HG02571 (cell line): Measurements from ENCODE around the gene PHLPP1.
"Not testable (repeated sequence)": the region's sequence is repeated elsewhere in the genome, so short reads cannot be mapped to it uniquely, and the experiment has no call there.

Experiments used
- ATAC-seq: cut with Tn5 transposase; IDR thresholded peaks from one replicate; pipeline ENCODE4 v1.9.1; 2021; ENCODE audit warnings: mild to moderate bottlenecking, moderate library complexity; ENCODE audit not compliant: unreplicated experiment

The PHLPP1 gene

DNA sequence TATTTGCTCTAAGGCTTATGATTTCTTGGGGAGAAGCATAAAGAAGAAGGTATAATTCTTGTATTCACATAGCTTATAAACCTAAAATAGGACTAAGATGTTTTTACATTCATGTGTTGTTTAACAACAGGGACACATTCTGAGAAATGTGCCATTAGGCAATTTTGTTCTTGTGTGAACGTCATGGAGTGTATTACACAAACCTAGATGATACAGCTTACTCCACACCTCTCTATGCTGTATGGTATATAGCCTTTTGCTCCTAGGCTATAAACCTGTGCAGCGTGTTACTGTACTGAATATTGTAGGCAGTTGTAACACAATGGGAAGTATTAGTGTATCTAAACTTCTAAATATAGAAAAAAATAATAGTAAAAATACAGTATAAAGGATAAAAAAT lies 92.1 kb downstream of the PHLPP1 start:
- no peak for ATAC-seq

DNA sequence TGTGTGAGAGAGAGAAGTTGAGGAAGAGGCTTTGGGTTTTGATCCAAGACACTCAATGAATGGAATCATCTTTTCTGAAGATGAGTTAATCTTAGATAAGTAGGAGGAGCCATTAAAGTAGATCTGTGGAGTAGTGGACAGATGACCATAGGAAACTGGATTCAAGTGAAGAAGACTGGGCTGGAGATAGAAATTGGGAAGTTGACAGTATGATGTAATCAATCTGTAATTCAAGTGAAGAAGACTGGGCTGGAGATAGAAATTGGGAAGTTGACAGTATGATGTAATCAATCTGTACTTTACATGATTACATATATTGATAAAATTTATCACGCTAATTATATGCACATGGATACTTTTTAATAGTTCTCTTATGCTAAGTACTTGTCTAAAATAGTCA lies 92.8 kb downstream of the PHLPP1 start:
- no peak for ATAC-seq

DNA sequence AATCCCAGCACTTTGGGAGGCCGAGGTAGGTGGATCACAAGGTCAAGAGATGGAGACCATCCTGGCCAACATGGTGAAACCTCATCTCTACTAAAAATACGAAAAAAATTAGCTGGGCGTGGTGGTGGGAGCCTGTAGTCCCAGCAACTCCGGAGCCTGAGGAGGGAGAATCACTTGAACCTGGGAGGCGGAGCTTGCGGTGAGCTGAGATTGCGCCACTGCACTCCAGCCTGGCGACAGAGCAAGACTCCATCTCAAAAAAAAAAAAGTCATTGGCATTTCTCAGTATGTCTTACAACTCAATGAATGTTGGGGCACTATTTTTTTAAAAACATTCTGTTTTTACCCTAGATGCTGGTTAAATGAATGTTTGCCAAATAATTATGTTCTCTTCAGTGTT lies 94.1 kb downstream of the PHLPP1 start:
- not testable (repeated sequence) for ATAC-seq

DNA sequence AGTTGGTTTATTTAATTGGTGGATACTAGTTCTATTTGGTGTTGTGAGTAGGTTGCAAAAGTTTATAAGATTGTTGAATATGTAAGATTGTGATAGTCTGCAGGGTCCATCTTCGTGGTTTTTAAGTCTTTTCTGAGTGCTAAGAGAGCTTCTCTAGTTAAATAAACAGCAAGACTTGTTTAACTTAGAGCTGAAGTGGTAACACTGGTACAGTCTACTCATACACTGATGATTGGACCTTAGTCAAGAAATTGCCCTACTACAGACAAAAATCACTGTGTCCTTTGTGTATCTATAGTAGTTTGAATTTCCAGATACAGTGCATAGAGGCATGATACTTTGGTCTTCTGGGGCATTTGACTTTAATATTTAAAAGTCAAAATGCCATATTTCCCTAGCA lies 94.6 kb downstream of the PHLPP1 start:
- ATAC-seq: no peak

DNA sequence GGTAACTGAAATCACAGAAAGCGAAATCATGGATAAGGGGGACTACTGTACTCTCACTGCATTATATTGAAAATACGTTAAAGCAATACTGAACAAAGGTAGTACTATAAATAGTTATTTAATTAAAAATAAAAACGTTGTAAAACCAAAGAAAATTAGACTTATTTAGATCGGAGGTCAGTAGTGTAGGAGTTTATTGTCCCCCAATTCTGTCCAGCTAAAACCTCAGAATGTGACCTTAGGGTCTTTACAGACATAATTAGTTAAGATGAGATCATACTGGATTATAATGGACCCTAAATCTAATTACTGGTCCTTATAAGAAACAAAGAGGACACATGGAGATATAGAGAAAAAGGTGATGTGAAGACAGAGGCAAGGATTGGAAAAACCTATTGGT lies 95.3 kb downstream of the PHLPP1 start:
- no peak for ATAC-seq

DNA sequence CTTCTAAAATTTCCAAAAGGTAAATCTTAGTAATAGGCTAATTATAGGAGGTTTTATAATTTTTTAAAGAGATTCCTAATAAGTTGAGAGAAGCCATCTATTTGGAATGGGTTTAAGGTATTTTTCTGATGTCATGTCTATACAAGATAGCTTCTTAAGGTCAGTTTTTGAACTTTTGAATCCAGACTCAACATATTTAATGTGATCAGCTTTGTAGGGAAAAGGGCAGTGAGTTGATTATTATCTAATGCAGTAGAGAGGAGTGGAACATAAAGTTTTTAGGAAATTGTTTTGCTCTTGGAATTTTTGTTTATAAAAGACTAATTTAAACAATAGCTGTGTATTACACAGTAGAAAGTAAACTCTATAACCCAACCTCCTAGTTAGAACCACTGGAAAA lies 96.3 kb downstream of the PHLPP1 start:
- no peak for ATAC-seq

DNA sequence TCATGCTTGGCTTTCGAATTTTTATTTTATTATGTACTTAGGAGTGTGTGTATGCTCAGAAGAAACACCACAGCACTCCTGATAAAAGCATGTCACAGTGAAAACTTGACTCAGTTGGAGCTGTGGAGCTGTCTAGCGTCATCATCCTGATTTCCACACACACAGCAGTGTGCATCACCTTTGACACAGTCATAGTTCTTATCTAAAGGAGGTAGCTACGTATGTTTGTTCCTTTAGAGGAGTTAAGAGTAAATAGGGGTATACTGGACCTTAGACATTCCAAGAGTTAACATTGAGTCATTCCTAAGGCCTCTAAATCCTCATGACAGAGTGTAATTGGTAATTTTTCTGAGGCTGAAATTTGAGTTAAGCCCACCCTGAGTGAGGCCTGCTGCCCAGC lies 96.9 kb downstream of the PHLPP1 start:
- no peak for ATAC-seq

DNA sequence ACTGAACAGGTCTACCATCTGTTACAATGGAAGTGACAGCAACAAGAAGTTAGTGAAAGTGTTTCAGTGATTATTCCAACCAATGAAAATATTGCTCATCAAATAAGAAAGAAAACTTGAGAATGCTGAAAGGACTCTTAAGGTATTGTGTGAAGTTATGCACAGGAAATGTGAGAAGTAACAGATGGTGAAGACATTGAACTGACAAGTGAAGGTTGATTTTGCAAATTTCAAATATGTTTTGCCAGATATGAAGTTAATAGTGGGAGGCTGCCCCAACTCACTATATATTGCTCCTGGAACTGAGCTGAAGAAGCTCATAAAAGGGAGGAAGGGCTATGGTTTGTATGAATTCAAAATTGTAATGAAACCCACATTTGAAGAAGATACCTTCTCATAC lies 97.5 kb downstream of the PHLPP1 start:
- no peak for ATAC-seq

DNA sequence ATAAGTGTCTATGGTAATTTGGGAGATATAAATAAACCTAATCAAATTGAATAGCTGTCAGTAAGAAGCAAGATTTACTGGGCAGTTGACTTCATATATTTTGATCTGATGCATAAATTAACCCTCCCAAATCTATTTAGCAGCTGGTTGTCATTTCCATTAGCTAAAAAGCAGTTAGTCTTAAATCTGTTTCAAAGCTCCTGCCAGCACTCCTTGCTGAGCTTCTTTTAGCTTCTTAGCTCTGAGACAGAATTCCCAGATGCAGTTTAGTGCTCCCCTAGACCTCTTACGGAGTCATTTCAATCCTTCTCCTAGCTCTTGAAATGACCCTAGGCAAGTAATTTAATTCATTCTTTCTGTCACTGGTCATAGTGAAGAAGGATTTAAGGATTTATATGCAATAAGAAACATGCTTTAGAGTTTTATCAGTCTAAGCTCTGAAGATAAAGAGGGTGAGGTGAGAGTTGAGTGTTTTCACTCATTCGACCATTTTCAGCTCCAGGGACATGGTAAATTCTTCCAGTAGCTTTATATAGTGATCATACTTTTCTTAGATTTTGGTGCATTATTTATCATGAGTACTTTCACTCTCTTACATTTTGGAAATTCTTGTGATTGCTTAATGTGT lies 98.9 kb downstream of the PHLPP1 start:
- no peak for ATAC-seq

DNA sequence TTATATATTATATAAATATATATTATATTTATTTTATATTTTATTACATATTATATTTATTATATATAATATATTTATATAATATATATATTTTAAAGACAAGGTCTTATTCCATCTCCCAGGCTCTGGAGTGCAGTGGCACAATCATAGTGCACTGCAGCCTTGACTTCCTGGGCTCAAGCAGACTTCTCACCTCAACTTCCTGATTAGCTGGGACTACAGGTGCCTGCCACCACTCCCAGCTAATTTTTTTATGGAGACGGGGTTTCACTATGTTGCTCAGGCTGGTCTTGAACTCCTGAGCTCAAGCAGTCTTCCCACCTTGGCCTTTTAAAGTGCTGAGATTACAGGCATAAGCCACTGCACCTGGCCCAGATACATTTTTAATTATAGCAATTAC lies 110.0 kb downstream of the PHLPP1 start:
- ATAC-seq: no peak

DNA sequence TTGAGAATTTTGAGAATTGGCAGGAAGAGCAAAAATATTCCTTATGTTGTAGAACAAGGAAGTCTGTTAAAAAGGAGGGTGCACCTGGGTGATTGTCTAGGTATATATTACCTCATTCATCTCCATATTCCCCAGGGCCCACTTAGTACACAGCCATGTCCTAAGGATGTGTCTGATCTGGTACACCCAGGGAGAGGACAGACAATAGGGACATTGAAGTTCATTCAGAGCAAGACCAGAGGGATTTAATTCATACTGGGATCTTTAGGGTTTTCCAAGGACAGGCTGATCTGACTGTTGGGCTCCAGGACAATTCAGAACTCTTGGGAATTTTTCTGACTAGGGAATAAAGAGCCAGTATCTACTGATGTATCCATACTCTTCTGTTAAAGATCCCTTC lies 112.1 kb downstream of the PHLPP1 start:
- no peak for ATAC-seq

DNA sequence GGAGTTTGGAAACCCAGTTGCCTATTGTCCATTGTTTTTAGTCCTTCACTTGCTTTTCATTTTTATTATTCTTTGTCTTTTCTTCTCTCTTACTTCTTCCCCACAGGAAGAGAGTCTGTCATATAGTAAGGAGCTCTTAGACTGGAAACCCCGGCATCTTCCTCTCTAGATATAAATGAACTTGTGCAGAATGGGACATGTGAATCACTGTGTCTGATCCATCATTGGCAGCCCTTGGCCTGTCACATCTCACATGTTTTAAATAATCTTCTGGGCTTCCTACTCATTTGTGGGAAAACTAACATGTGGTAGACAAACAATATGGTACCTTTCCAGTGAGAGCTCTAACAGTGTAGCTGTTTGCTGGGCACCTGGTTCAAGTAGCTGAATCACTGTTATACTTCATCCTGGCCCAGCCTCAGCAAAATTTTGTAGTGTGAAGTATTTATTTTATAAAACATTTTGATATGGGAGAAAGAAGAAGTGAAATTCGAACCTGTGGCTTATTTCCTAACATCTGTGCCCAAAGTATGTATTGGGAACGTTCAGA lies 112.8 kb downstream of the PHLPP1 start:
- ATAC-seq: no peak

DNA sequence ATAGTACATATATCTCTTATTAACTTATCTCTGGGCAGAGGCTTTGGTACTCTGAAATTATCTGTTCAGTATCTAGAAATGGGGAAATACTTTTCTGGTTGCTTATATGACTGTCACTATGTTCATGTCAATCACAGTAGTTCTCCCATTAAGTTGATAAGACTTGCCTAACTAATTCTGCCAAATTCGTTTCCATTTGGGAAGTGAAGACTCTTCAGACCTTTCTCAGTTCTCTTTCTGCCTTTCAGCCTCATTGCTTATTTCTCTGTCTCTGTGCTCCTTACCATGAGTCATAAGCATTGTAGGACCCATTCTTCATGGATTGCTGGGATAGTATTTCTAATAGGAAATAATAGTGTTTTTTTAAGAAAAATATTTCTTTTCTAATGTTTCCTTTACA lies 113.5 kb downstream of the PHLPP1 start:
- no peak for ATAC-seq

DNA sequence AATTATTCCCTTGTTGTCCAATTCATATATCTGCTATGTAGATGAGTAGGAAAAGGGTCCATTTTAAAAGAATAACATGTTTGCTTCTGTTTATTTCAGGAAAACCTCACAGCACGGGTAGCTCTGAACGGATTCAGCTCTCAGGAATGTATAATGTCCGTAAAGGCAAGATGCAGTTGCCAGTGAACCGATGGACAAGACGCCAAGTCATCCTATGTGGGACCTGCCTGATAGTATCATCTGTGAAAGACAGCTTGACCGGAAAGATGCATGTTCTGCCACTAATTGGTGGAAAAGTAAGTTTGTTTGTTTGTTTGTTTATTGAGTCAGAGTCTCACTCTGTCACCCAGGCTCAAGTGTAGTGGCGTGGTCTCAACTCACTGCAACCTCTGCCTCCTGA lies 114.6 kb downstream of the PHLPP1 start:
- ATAC-seq: no peak

DNA sequence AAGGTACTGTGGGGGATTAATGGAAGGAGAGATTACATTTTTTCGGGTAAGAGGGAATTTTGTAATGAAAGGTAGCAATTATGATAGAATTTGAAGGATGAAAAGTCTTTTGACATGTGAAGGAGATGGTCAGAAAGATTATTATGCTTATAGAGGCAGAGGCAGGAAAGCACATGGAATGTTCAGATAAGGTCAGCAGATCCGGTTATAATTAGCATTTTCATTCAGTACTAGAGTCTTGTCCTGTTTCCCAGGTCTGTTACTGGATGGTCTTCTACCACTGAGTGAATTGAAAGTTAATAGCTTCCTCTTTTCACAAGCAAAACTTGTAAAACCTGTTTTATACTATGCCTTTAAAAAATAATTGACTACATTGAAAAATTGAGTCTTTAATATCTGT lies 116.9 kb downstream of the PHLPP1 start:
- ATAC-seq: no peak

DNA sequence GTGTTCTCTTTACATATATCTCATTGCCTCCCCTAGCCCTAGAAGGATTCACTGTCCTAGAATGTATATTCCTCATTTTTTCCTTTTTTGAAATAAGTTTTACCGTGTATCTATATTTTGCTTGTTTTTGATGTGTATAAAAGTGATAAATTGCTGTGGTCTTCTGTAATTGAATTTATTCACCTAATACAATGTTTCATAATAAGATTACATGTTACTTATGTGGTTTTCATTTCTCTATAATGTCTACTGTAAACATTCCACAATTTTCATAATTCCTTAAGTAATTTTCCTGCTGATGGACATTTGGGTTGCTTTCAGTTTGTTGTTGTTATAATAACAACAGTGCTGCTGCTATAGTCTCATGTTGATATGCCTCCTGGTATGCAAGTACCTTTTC lies 118.2 kb downstream of the PHLPP1 start:
- no peak for ATAC-seq

DNA sequence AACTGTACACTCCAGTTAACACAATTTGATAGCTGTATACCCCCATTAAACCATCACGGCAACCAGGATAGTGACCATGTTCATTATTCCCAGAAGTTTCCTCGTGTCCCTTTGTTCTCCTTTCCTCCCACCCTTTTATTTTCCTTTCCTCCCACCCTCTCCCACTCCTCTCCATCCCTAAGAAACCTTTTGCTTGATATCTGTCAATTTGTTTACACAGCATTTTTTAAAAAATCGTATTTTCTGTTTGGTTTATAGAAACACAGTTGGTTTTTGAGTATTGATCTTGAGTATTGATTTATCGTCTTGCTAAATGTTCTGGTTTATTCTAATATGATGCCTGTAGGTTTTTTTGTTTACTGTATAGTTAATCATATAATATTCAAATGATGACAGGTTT lies 119.4 kb downstream of the PHLPP1 start:
- ATAC-seq: no peak

DNA sequence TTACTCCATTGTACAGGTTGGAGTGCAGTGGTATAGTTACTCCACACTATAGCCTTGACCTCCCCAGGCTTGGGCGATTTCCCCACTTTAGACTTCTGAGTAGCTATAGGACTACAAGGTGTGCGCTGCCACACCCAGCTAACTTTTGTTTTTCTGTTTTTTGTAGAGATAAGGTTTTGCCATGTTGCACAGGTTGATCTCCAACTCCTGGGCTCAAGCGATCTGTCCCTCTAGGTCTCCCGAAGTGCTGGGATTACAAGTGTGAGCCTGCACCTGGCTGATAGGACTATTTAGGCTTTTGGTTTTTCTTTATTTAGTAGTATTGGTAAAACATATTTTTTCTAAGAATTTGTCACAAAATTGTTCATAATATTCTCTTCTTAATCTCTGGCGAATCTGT lies 121.7 kb downstream of the PHLPP1 start:
- no peak for ATAC-seq

DNA sequence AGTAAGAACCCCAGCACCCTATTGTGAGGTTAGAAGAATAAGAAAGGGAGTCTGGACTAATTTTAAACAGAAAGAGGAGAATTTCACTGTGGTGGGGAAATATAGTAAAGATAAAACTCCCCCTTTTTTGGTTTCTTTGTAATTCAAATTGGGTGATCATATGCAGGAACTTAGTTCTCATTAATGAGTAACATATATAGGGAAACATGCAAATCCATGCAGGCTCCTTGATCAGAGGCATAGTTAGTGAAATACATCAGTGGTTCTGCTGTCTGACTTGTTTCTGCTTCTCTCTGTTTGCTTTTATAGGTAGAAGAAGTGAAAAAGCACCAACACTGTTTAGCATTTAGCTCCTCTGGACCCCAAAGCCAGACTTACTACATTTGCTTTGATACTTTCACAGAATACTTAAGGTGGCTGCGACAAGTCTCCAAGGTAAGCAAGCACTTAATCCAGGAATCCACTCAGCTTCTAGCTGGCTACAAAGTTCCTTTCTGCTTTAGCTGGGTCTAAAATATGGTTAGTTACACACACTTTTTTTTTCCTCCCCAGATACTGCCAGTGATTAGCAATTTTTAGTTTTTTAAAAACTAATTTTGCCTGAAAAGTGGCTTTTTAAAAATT lies 123.2 kb downstream of the PHLPP1 start:
- ATAC-seq: peak; percentile 72

DNA sequence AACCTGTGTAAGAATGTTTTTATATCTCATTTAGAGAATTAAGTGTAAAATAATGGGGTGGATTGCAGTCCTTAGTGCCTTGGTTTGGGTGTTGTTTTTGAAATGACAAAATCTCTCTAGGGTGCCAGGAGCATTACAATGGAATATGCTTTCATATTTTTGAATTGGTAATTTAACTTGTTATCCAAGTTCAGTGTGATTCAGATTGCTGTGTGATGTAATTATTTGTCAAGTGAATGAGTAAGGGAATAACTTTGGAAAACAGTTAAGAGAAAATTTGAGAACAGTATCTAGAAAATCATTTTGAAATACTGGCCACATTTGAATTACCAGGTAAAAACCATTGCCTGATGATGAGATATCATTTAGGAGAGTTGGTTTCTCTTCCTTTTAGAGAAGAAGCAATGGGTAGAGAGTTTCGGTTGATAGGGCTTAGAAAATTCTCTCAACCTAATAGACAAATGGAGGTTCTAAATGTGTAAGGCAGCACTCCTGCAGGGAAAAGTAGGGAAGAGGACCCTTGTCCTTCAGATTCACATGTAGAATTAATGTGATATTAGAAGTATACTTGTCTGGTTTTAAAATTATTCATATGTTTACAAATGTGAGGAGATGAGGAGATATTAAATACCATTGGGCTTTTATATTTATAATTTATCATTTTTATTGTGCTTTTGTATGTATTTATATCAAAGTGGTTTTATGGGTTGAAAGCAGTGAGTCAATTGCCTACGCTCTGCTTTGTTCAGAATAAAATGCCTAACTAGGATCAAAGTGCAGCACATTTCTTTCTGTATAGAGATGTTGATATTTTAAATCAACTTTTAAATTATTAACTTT lies 124.8 kb downstream of the PHLPP1 start:
- no peak for ATAC-seq

DNA sequence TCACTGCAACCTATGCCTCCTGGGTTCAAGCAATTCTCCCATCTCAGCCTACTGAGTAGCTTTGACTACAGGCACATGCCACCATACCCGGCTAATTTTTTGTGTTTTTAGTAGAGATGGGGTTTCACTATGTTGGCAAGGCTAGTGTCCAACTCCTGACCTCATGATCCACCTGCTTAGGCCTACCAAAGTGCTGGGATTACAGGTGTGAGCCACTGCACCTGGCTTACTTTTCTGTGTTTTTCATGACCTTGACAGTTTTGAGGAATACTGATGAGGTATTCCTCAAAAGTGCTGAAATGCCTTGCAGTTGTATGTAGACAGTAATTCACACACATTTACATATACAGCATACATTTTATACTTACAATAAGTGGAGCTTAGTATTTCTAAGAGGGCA lies 126.1 kb downstream of the PHLPP1 start:
- ATAC-seq: no peak

DNA sequence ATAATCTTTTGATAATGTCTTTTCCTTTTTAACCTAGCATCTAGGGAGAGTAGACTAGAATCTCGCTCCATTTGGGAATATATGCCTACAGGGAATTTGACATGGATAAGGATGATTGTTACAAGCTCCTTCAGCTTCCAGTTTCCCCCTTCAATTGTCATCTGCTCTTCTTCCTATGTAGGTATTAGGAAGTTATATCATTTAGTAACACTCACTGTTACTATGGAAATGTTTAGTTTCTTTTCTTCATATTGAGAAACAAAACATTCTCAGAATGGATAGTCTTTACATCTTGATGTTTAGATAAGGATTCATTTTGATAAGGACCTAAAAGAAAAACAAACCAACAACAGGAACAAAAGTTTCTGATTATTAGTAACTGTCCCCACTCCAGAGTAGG lies 127.6 kb downstream of the PHLPP1 start:
- no peak for ATAC-seq
